GM19438 (cell line): ENCODE measurements around the gene EVL.
A peak's percentile ranks its signal among the peaks of the same experiment; 100 is the strongest.
"Not testable (repeated sequence)": the region's sequence is repeated elsewhere in the genome, so short reads cannot be mapped to it uniquely, and the experiment has no call there.

ENCODE experiments used
- ATAC-seq: cut with Tn5 transposase; IDR thresholded peaks from one replicate; pipeline ENCODE4 v1.9.1; 2021; ENCODE audit warnings: low read depth; ENCODE audit not compliant: unreplicated experiment

Gene EVL

GRCh38 chr14:100063314-100063941 is 1.8 kb upstream of the EVL start:
- ATAC-seq, result no peak

- not testable (repeated sequence) for ATAC-seq
Measured at GRCh38 chr14:100064335-100065092, 708 bp upstream of the EVL start.

GRCh38 chr14:100065942-100066574 is 836 bp downstream of the EVL start:
- ATAC-seq, result peak; percentile 24

GRCh38 chr14:100066962-100067361 is 1.7 kb downstream of the EVL start:
- ATAC-seq, result no peak

- no peak for ATAC-seq
Measured at GRCh38 chr14:100067481-100067880, 2.3 kb downstream of the EVL start.

GRCh38 chr14:100067971-100068959 is 3.0 kb downstream of the EVL start:
- peak; percentile 33 for ATAC-seq

GRCh38 chr14:100069161-100069800 is 4.1 kb downstream of the EVL start:
- ATAC-seq, result no peak

GRCh38 chr14:100070310-100070709 is 5.1 kb downstream of the EVL start:
- no peak for ATAC-seq

- ATAC-seq, result no peak
Measured at GRCh38 chr14:100071545-100071944, 6.3 kb downstream of the EVL start.

- no peak for ATAC-seq
Measured at GRCh38 chr14:100072783-100073346, 7.6 kb downstream of the EVL start.

GRCh38 chr14:100073576-100074430 is 8.6 kb downstream of the EVL start:
- no peak for ATAC-seq

GRCh38 chr14:100074431-100075100 is 9.3 kb downstream of the EVL start:
- ATAC-seq, result no peak

GRCh38 chr14:100075681-100076080 is 10.5 kb downstream of the EVL start:
- ATAC-seq, result no peak

GRCh38 chr14:100076133-100076532 is 10.9 kb downstream of the EVL start:
- ATAC-seq, result no peak

GRCh38 chr14:100076606-100077005 is 11.4 kb downstream of the EVL start:
- no peak for ATAC-seq

- ATAC-seq, result no peak
Measured at GRCh38 chr14:100077441-100077840, 12.2 kb downstream of the EVL start.

GRCh38 chr14:100078216-100078803 is 13.1 kb downstream of the EVL start:
- ATAC-seq, result no peak
